Measurements from ENCODE around the gene ATP8B2.
"Not testable (repeated sequence)": the region's sequence is repeated elsewhere in the genome, so short reads cannot be mapped to it uniquely, and the experiment has no call there.

ATP8B2 gene, protein sequence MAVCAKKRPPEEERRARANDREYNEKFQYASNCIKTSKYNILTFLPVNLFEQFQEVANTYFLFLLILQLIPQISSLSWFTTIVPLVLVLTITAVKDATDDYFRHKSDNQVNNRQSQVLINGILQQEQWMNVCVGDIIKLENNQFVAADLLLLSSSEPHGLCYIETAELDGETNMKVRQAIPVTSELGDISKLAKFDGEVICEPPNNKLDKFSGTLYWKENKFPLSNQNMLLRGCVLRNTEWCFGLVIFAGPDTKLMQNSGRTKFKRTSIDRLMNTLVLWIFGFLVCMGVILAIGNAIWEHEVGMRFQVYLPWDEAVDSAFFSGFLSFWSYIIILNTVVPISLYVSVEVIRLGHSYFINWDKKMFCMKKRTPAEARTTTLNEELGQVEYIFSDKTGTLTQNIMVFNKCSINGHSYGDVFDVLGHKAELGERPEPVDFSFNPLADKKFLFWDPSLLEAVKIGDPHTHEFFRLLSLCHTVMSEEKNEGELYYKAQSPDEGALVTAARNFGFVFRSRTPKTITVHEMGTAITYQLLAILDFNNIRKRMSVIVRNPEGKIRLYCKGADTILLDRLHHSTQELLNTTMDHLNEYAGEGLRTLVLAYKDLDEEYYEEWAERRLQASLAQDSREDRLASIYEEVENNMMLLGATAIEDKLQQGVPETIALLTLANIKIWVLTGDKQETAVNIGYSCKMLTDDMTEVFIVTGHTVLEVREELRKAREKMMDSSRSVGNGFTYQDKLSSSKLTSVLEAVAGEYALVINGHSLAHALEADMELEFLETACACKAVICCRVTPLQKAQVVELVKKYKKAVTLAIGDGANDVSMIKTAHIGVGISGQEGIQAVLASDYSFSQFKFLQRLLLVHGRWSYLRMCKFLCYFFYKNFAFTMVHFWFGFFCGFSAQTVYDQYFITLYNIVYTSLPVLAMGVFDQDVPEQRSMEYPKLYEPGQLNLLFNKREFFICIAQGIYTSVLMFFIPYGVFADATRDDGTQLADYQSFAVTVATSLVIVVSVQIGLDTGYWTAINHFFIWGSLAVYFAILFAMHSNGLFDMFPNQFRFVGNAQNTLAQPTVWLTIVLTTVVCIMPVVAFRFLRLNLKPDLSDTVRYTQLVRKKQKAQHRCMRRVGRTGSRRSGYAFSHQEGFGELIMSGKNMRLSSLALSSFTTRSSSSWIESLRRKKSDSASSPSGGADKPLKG

DNA sequence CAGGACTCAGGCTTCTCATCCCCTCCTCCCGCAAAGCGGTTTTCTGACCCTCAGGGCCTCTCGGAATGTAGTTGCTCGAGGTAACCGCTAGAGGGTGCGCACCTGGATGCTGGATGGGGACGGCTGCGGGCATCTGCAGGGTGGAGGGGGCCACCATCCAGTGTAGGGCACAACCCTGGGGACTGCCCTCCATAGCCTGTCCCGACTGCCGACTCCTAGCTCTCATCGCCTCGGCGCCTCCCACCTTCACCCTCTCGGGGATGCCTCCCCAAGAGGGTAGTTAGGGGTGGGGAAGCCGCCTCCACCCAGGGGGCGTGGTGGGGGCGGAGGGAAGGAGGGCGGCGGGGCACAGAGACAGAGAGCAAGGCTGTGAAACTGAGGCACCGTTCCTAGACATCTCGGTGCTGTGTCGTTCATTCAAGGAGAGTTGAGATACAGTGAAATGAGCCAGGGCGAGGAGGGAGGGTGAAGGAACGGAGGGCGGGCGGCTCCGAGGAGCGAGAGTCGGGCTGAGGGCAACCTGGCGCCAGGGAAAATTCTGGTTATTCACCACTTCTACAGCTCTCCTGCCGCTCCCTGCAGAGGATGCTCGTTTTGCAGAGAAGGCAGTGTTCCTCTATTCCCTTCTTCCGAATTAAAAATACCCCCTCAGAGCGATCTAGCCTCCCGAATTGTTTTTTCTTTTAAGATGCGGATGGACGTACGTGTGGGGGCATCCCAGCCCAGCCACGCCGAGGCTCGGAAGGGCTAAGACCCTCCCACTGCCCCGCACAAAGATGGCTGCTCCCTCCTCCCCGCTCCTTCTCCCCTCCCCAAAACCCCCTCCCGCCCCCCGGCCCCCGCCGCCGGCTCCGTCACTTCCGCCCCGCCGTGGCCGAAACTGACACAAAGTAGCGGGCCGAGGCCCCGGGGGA lies at the start of gene ATP8B2:
TSS of gene ATP8B2 (plus strand) at position 857 of the 914 bp plus-strand sequence. CDS start 2,617 bp downstream, outside the sequence.
- peak; percentile 92 for DNase-seq

DNA sequence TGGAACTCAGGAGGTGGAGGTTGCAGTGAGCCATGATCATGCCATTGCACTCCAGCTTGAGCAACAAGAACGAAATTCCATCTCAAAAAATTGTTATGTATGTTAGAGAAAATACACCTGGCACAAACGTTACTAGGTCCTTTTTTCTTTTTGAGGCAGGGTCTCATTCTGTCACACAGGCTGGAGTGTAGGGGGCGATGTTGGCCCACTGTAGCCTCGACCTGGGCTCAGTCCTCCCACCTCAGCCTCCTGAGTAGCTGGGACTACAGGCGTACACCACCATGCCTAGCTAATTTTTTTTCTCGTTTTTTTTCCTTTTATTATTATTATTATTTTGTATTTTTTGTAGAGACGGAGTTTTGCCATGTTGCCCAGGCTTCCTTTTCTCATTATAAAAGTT lies 48.5 kb upstream of the ATP8B2 start:
- no peak for DNase-seq

DNA sequence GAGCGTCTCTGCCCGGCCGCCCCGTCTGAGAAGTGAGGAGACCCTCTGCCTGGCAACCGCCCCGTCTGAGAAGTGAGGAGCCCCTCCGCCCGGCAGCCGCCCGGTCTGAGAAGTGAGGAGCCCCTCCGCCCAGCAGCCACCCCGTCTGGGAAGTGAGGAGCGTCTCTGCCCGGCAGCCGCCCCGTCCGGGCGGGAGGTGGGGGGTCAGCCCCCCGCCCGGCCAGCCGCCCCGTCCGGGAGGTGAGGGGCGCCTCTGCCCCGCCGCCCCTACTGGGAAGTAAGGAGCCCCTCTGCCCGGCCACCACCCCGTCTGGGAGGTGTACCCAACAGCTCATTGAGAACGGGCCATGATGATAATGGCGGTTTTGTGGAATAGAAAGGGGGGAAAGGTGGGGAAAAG lies 37.7 kb upstream of the ATP8B2 start:
- DNase-seq = not testable (repeated sequence)

DNA sequence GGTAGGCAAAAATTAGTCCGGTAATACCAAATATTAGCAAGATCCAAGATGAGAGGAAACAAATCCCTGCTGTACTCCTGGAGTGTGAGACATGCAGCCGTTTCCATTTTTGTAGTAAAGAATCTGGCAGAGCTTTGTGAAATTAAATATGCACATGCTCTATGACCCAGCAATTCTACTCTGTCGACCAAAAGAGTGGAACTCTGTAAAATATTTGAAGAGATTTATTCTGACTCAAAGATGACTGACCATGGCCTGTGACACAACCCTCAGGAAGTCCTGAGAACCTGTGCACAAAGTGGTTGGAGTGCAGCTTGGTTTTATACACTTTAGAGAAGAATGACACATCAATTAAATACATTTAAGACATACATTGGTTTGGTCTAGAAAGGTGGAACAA lies 36.7 kb upstream of the ATP8B2 start:
- DNase-seq = no peak

DNA sequence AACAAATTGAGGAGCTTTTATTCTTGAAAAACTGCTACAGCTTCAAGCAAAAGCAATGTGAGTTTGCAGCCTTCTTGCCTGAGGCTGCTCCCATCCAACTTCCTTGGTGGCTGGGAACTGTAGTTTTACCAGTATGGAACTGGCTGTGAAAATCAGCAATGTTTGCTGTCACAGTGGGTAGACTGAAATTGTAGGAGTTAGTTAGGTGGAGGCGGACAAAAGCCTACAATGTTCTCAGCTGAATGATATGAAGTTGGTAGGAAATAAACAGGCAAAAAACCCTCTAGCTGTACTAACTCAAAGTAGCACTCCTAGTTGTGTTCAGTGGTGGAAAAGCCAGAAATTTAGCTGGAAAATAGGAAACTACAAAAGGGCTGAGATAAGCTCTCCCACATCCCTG lies 34.4 kb upstream of the ATP8B2 start:
- DNase-seq = no peak

DNA sequence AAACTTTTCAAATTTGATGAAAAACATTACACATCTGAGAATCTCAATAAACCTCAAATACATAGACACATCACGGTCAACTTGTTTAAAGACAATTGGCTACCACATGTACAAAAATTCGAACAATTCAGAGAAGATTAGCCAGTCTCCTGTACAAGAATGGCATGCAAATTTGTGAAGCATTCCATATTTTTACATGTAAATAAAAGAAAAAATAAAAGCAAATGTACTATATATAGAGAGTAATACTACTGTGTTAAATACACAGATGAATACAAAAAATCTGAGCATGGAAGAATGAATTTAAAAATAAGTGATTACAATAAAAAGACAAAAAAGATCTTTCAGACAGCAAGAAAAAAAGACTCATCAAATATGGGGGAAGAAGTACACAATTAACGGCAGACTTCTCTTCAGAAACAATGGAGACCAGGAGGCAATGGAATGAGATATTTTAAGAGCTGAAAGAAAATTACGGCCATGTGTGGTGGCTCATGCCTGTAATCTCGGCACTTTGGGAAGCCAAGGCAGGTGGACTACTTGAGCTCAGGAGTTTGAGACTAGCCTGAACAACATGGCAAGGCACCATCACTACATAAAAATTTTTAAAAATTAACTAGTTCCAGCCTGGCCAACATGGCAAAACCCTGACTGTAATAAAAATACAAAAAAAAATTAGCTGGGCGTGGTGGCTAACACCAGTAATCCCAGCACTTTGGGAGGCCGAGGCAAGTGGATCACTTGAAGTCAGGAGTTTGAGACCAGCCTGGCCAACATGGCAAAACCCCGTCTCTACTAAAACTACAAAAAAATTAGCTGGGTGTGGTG lies 29.7 kb upstream of the ATP8B2 start:
- DNase-seq = no peak

DNA sequence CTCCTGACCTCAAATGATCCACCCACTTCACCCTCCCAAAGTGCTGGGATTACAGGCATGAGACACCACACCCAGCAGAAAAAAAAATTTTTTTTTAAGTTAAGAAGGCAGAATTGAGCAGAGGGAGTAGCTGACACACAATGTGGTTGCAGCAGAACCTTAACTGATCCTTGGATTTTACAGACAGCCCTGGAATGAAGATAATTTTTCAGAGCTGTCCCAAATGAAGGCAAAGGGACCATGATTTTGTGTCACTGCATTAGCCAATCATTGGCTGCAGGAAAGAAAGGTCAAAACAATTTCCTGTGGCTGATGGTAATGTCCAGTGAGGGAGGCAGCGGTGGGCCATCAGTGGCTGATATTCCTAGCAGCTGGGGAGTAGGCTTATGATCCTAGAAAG lies 23.7 kb upstream of the ATP8B2 start:
- no peak for DNase-seq

DNA sequence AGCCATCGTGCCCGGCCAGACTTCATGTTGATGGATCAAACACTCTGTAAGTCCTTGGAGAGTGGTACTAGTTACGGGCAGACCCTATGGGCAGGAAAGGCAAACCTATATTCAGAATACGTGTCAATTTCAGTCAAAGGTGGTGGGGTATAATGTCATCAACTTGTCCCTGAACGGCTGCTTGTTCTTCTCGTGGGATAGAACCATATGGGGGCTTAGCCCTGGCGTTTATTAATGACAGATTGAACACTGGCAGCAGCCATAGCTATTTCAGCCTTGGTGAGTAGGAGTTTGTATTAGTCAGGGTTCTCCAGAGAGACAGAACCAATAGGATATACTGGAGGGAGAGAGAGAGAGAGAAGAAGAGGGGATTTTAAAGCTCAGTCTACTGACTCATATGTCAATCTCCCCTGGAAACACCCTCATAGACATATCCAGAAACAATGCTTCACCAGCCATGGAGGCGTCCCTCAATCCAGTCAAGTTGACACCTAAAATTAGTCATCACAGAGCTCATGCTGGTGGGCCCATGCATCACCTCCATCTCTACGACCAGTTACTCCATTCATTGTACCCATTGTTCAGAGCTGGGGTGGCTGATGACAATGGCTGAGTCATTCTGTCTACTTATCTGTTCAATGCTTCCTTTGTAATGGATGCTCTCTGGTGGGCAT lies 20.5 kb upstream of the ATP8B2 start:
- no peak for DNase-seq

DNA sequence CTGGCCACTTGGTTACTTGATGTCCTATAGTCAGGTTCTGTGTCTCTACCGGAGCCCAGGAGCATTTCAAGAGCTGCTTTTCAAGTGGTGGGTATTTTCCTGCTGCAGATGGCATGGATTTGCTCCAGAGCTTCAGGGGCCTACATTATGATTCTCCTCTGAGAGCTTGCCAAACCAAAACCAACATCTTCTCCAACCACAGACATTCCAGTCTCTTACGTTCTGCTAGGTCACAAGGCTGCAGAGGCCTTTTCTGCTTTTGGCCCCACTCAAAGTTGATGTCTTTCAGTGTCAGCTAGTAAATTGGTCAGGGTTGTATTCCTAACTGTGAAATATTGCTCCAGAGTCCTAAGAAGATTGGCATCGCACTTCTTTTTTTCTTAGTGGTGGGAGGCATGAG lies 19.2 kb upstream of the ATP8B2 start:
- peak; percentile 45 for DNase-seq

DNA sequence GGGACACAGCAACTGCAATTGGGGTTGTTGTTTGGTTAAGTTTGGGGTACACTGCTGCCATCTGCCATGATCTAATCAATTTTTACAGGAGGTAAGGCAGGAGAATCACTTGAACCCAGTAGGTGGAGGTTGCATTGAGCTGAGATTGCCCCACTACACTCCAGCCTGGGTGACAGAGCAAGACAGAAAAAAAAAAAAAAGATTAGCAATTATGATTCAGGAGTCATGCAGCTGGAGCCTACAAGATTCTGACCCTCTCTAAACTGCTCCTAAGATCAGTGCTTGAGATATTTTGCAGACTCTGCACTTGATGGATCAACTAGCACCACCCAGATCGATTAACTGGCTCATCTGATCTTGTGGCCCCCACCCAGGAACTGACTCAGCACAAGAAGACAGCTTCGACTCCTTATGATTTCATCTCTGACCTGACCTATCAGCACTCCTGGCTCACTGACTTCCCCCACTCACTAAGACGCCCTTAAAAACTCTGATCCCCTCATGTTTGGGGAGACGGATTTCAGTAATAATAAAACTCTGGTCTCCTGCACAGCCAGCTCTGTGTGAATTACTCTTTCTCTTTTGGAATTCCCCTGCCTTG lies 17.6 kb upstream of the ATP8B2 start:
- not testable (repeated sequence) for DNase-seq

DNA sequence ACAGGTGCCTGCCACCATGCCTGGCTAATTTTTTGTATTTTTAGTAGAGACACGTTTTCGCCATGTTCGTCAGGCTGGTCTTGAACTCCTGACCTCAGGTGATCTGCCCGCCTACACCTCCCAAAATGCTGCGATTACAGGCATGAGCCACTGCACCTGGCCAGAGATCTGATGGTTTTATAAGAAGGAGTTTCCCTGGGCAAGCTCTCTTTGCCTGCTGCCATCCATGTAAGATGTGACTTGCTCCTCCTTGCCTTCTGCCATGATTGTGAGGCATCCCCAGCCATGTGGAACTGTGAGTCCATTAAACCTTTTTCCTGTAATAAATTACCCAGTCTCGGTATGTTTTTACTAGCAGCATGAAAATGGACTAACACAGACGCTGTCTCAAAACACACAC lies 16.2 kb upstream of the ATP8B2 start:
- DNase-seq = not testable (repeated sequence)

DNA sequence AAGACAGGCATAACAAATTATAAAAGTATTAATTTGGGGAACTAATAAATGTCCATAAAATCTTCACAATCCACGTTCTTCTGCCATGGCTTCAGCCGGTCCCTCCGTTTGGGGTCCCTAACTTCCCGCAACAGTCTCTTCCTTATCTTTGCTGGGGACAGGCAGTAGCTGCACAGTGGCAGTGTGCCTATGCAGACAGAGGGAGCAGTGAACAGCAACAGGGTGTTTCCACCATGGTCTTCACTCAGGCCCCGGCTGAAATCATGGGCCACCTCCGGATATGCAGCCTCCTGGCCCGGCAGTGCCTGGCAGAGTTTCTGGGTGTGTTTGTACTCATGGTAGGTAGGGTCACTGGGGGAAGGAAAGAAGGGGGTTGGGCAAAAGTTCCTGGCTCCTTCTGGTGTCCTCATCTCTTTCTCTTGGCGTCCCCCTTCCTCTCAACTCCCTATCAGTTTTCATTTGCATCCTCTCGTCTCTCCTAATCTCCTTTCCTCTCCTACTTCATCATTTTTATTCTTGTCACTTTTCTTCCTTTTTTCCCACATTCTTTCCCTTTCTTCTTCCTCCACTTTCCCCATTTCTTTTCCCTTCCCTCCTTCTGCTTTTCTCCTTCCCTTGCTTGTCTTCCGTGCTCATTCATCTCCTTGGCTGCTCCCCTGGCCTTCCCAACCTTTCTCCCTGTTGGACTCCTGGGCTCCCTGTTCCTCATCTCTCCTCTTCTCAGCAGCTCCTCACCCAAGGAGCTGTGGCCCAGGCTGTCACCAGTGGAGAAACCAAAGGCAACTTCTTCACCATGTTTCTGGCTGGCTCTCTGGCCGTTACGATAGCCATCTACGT lies 12.9 kb upstream of the ATP8B2 start:
- not testable (repeated sequence) for DNase-seq

DNA sequence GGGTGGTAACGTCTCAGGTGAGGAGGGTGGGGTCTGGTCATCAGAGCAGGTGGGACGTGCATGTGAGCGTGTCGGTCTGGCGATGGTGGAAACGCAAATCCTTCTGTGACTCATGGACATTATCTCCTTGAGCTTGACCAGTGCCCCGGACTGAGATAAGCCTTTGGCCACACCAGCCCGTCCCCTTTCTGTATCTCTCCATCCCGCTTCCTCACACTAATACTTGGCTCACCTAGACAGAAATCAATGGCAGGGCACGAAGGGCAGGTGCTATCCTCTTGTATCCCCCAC lies 12.3 kb upstream of the ATP8B2 start:
- DNase-seq = no peak

DNA sequence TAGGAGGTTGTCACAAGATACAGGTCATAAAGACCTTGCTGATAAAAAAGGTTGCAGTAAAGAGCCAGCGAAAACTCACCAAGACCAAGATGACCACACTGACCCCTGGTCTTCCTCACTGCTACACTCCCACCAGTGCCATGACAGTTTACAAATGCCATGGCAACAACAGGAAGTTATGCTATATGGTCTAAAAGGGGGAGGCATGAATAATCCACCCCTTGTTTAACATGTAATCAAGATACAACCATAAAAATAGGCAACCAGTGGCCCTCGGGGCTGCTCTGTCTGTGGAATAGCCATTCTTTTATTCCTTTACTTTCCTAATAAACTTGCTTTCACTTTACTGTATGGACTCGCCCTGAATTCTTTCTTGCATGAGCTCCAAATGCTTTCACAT lies 11.1 kb upstream of the ATP8B2 start:
- DNase-seq = not testable (repeated sequence)

DNA sequence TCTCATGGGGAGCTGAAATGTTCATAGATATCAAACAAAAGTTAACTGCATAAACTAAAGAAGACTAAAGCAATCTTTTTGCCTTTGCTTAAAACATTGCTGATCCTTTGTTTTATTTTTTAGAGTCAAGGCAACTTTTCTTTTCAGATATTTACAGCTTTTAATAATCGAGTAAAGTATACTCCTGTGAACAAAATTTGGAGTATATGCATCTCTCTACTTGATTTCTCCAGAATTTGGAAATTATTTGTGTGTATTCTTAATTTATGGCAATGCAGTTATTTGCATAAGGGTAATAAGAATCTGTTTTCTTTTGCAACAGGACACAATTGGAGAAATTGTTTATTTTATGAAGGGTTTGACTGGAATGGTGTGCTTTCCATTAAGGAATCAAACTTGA lies 8.6 kb upstream of the ATP8B2 start:
- no peak for DNase-seq

DNA sequence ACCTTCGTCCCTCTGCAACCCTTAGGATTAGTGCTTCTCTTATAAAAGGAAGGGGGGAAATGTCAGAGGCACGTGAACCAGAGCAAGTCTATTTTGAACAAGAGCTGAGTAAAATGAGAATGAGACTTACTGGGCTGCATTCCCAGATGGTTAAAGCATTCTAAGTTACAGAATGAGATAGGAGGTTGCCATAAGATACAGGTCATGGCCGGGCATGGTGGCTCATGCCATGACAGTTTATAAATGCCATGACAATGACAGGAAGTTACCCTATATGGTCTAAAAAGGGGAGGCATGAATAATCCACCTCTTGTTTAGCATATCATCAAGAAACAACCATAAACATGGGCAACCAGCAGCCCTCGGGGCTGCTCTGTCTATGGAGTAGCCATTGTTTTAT lies 6.9 kb upstream of the ATP8B2 start:
- DNase-seq = no peak

DNA sequence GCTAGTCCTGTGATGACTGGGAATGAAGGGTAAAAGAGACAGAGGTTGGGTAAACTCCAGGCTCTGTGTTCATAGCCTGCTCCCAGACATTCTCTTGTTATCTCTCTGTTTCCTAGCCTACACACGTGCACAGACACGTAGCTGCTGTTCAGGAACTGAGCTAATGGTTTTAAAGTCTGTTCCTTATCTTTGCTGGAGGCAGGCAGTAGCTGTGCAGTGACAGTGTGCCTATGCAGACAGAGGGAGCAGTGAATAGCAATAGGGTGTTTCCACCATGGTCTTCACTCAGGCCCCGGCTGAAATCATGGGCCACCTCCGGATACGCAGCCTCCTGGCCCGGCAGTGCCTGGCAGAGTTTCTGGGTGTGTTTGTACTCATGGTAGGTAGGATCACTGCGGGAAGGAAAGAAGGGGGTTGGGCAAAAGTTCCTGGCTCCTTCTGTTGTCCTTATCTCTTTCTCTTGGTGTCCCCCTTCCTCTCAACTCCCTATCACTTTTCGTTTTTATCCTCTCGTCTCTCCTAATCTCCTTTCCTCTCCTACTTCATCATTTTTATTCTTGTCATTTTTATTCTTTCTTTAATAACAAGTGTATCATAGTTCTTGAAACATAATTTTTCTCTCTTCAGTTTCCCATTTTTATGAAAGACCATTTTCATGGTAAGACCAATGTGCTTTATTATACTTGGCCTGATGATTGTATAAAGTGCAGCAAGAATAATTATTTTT lies 4.3 kb upstream of the ATP8B2 start, which contains the start of gene AQP10:
TSS of gene AQP10 (plus strand) at position 212 of the 727 bp plus-strand sequence. CDS start at position 275, 63 bp downstream.
- no peak for DNase-seq

DNA sequence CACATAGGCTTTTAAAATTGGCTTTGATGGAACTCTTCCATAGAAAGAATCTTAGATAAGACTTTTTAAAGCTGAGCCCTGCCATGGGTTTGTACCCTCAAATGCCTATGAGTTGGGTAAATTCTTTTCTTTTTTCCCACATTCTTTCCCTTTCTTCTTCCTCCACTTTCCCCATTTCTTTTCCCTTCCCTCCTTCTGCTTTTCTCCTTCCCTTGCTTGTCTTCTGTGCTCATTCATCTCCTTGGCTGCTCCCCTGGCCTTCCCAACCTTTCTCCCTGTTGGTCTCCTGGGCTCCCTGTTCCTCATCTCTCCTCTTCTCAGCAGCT lies 3.8 kb upstream of the ATP8B2 start:
- DNase-seq = not testable (repeated sequence)

DNA sequence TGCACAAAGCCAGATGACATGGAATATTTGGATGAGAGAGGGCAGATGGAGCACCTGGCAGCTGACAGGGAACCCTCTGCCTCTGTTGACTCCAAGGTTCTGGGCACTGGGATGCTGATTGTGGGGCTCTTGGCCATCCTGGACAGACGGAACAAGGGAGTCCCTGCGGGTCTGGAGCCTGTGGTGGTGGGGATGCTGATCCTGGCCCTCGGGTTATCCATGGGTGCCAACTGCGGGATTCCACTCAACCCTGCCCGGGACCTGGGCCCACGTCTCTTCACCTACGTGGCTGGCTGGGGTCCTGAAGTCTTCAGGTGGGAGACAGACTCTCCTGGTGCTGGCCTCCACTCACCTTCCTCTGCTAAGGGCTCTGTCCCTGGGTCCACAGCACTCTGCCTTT lies 1.8 kb upstream of the ATP8B2 start:
- no peak for DNase-seq

Data from femur (tissue), 1 donor.